Stimulated activated naive CD8-positive, alpha-beta T cell treated with anti-CD3 and anti-CD28 coated beads, Interleukin-15, Interleukin-2, amounts not matched to agents 100 ng/mL and 50 ng/mL, for 24 hours (primary cell): Measurements from ENCODE around the gene TMPRSS11F.

Experiments
- H3K27ac Mint-ChIP-seq: one replicate; pipeline ENCODE4 v1.8.0; 2021; ENCODE audit warnings: mild to moderate bottlenecking, mixed read lengths
- H3K27me3 Mint-ChIP-seq: one replicate; pipeline ENCODE4 v1.8.0; 2021; ENCODE audit warnings: mixed read lengths
- H3K36me3 Mint-ChIP-seq: one replicate; pipeline ENCODE4 v1.8.0; 2021; ENCODE audit warnings: low read depth, mixed read lengths
- H3K4me1 Mint-ChIP-seq: one replicate; pipeline ENCODE4 v1.8.0; 2021; ENCODE audit warnings: low read depth, mixed read lengths
- H3K4me3 Mint-ChIP-seq: one replicate; pipeline ENCODE4 v1.8.0; 2021; ENCODE audit warnings: mild to moderate bottlenecking, mixed read lengths
- H3K9me3 Mint-ChIP-seq: one replicate; pipeline ENCODE4 v1.8.0; 2021; ENCODE audit warnings: mixed read lengths

TMPRSS11F gene

GRCh38 chr4:68132342-68132741, 2.7 kb upstream of the TMPRSS11F start:
- no peaks in the 10 kb centered on the region for H3K27me3 Mint-ChIP-seq
- no peak overlapping the region for H3K27ac Mint-ChIP-seq
- no peak overlapping the region for H3K4me3 Mint-ChIP-seq
- H3K36me3 Mint-ChIP-seq, result no peaks in the 10 kb centered on the region
- no peaks in the 10 kb centered on the region for H3K4me1 Mint-ChIP-seq
- peaks cover 10% of the 10 kb centered on the region for H3K9me3 Mint-ChIP-seq

DNA sequence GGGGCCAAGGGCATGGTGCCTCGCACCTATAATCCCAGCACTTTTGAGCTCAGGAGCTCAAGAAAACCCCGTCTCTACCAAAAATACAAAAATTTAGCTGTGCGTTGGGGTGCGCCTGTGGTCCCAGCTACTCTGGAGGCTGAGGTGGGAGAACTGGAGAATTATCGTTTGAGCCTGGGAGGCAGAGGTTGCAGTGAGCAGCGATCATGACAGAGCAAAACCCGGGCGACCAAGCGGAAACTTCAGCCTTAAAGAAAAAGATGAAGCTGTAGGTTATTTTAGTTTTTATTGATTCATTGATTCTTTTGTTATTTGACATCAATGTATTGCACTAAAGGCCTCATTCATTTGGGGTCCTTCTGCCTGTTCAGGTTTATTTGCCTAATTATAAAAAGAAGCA, 5.4 kb downstream of the TMPRSS11F start:
- Mint-ChIP-seq H3K9me3 (peaks cover 5% of the 10 kb centered on the region), H3K4me1 (no peaks in the 10 kb centered on the region), H3K4me3 (no peak overlapping the region), H3K36me3 (no peaks in the 10 kb centered on the region), H3K27ac (no peak overlapping the region), H3K27me3 (no peaks in the 10 kb centered on the region)

DNA sequence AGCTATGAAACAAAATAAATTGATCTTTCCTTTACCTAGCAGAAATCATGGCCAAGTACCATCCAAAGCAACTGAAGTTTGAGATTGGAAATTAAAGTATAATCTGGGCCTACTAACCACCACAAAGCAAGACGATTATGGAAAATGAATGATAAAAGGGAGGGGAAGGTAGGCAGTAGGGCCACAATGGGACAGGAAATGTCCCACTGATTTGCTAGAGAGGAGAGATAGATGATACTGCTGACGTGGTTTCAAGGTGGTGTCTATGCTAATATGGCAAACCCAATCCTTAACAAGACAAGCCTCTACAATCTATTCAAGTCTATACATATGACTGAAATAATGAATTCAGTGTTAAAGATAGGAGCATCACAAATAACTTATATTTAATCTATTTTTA, 6.1 kb downstream of the TMPRSS11F start:
- Mint-ChIP-seq H3K9me3 (peaks cover 5% of the 10 kb centered on the region), H3K27ac (no peak overlapping the region), H3K27me3 (no peaks in the 10 kb centered on the region), H3K36me3 (no peaks in the 10 kb centered on the region), H3K4me1 (no peaks in the 10 kb centered on the region), H3K4me3 (no peak overlapping the region)

DNA sequence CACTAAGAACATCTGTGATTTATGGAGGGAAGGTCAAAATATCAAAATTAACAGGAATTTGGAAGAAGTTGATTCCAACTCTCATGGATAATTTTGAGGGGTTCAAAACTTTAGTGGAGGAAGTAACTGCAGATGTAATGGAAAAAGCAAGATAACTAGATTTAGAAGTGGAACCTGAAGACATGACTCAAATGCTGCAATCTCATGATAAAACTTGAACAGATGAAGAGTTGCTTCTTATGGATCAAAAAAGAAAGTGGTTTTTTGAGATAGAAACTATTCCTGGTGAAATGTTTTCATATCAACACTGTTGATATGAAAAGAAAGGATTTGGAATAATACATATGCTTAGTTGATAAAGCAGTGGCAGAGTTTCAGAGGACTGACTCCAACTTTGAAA, 9.7 kb downstream of the TMPRSS11F start:
- H3K27me3 Mint-ChIP-seq, result no peaks in the 10 kb centered on the region
- peaks cover 8% of the 10 kb centered on the region for H3K9me3 Mint-ChIP-seq
- no peak overlapping the region for H3K4me3 Mint-ChIP-seq
- H3K4me1 Mint-ChIP-seq, result no peaks in the 10 kb centered on the region
- H3K36me3 Mint-ChIP-seq, result no peaks in the 10 kb centered on the region
- H3K27ac Mint-ChIP-seq, result no peak overlapping the region

DNA sequence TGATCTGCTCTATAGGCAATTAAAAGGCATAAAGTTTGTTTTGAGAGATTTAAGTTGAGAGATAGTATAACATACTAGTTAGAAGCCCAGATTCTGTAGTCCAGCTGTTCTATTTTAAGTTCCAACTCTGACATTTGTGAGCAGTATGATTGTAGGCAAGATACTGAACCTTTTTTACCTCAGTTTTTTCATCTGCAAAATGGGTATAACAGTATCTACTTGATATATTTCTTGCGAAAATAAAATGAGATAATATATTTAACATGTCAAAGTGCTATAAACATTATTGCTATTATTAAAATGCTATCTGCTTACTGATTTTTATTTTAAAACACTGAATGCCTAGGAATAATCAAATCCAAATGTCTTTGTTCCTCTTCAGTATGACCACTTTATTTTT, 19.2 kb downstream of the TMPRSS11F start:
- no peak overlapping the region for H3K27ac Mint-ChIP-seq
- no peaks in the 10 kb centered on the region for H3K27me3 Mint-ChIP-seq
- no peak overlapping the region for H3K4me3 Mint-ChIP-seq
- no peaks in the 10 kb centered on the region for H3K4me1 Mint-ChIP-seq
- peaks cover 5% of the 10 kb centered on the region for H3K9me3 Mint-ChIP-seq
- H3K36me3 Mint-ChIP-seq, result no peaks in the 10 kb centered on the region

DNA sequence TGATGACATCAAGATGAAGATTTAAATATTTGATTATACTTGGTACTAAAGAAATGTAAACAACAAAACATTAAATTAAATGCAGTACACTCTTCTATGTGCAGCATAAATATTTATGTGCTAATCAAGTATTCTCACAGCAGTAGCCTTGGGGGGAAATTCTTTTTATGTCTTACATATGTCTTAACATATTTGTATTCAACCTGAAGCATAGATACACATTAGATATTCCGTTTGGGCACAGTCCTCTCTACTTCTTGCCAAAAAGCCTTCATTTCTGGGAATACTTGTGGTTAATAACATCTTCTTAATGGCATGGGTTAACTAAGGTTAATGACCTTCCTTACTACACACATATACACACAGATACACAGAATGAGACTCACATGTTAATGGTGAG, 19.8 kb downstream of the TMPRSS11F start:
- no peaks in the 10 kb centered on the region for H3K36me3 Mint-ChIP-seq
- no peak overlapping the region for H3K4me3 Mint-ChIP-seq
- H3K9me3 Mint-ChIP-seq, result peaks cover 5% of the 10 kb centered on the region
- no peaks in the 10 kb centered on the region for H3K27me3 Mint-ChIP-seq
- H3K4me1 Mint-ChIP-seq, result no peaks in the 10 kb centered on the region
- H3K27ac Mint-ChIP-seq, result no peak overlapping the region

DNA sequence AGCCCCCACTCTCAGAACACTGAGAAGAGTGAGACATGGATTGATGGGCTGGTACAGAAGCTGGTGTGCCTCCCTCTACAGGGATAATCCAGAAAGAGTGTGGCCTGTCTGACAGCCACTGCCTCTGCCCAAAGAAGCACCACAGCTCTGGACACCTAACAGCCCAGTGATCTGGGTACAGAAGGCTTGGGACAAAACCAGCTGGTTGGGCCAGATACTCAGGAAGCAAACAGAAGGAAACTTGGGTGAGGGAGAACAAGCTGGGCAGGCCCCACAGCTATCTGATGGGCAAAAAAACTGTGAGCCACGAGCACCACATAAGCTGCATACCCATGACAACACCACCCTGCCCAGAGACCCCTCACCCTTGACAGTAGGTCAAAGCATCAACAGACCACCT, 46.9 kb downstream of the TMPRSS11F start:
- Mint-ChIP-seq H3K4me3 (no peak overlapping the region), H3K27me3 (no peaks in the 10 kb centered on the region), H3K27ac (no peak overlapping the region), H3K36me3 (no peaks in the 10 kb centered on the region), H3K4me1 (no peaks in the 10 kb centered on the region), H3K9me3 (peaks cover 10% of the 10 kb centered on the region)

DNA sequence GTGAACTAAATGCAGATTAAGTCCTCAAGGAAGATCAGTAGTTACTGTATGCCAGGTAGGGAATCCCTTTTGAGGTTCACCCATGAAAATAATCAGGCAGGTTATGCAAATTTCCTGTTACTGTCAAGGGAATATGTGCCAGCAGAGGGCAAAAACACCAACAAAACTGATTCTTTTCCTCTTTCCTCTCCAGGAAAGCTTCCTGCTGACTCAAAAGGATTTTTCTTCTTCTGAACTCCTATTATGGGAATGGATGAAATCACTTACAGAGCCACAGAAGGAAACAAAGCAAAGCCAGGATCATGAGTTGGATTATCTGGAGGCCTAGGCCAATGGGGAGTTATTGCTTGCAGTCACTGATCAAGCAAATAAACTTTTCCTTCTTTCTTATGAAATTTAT, 49.7 kb downstream of the TMPRSS11F start:
- Mint-ChIP-seq H3K9me3 (no peaks in the 10 kb centered on the region), H3K27ac (no peak overlapping the region), H3K4me3 (no peak overlapping the region), H3K4me1 (no peaks in the 10 kb centered on the region), H3K36me3 (no peaks in the 10 kb centered on the region), H3K27me3 (no peaks in the 10 kb centered on the region)

- no peaks in the 10 kb centered on the region for H3K4me1 Mint-ChIP-seq
- H3K27me3 Mint-ChIP-seq, result no peaks in the 10 kb centered on the region
- no peak overlapping the region for H3K27ac Mint-ChIP-seq
- H3K9me3 Mint-ChIP-seq, result no peaks in the 10 kb centered on the region
- no peak overlapping the region for H3K4me3 Mint-ChIP-seq
- H3K36me3 Mint-ChIP-seq, result no peaks in the 10 kb centered on the region
Observed at GRCh38 chr4:68077737-68078136, 51.9 kb downstream of the TMPRSS11F start.

- Mint-ChIP-seq H3K4me3 (no peak overlapping the region), H3K36me3 (no peaks in the 10 kb centered on the region), H3K27ac (no peak overlapping the region), H3K27me3 (no peaks in the 10 kb centered on the region), H3K4me1 (no peaks in the 10 kb centered on the region), H3K9me3 (no peaks in the 10 kb centered on the region)
Observed at GRCh38 chr4:68077301-68077700, 52.4 kb downstream of the TMPRSS11F start.

DNA sequence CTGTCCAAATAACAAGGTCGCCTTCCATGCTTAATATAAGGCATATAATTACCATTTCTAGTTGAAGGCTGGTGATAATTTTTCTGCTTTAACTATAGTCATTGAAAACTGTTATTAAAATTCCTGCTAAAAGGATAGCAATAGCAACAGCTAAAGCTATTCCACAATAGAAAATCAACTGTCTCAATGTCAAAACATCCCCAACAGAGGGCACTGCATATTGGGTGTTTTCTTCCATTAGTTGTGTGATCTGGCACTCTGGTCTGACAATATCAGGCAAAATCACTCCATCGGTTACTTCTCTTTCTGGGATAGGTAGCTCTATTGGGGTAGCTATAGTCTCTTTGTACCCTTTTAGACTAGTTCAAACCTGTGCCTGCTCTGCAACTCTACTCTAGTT, 53.5 kb downstream of the TMPRSS11F start:
- Mint-ChIP-seq H3K27me3 (no peaks in the 10 kb centered on the region), H3K27ac (no peak overlapping the region), H3K36me3 (no peaks in the 10 kb centered on the region), H3K9me3 (no peaks in the 10 kb centered on the region), H3K4me3 (no peak overlapping the region), H3K4me1 (no peaks in the 10 kb centered on the region)

DNA sequence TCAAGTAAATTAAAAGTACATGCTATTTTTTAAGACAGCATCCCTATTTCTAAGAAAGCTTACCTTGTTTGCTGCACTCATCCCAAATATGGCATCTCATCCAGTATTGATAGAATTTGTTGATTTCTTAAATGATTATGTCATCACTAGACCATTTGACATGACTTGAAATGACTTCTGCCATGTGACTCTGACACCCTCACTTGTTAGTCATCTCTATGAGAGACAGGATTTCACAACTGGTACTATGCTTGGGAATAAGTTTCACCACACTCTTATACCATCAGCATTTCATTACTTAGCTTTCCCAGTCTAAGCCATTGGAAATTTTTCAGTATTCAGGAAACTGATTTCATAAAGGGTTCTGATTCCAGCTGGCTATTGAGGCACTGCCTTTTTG, 55.3 kb downstream of the TMPRSS11F start:
- Mint-ChIP-seq H3K4me3 (no peak overlapping the region), H3K36me3 (no peaks in the 10 kb centered on the region), H3K4me1 (no peaks in the 10 kb centered on the region), H3K27me3 (peaks cover under 1% of the 10 kb centered on the region), H3K9me3 (no peaks in the 10 kb centered on the region), H3K27ac (no peak overlapping the region)

- Mint-ChIP-seq H3K4me1 (no peaks in the 10 kb centered on the region), H3K27me3 (peaks cover 9% of the 10 kb centered on the region), H3K36me3 (no peaks in the 10 kb centered on the region), H3K9me3 (no peaks in the 10 kb centered on the region), H3K27ac (no peak overlapping the region), H3K4me3 (no peak overlapping the region)
Observed at GRCh38 chr4:68070302-68070701, 59.4 kb downstream of the TMPRSS11F start.

- H3K27me3 Mint-ChIP-seq, result peaks cover 4% of the 10 kb centered on the region
- H3K27ac Mint-ChIP-seq, result no peak overlapping the region
- no peak overlapping the region for H3K4me3 Mint-ChIP-seq
Observed at GRCh38 chr4:68062501-68062900, 67.2 kb downstream of the TMPRSS11F start.

GRCh38 chr4:68038272-68038671, 91.4 kb downstream of the TMPRSS11F start:
- no peaks in the 10 kb centered on the region for H3K36me3 Mint-ChIP-seq
- no peaks in the 10 kb centered on the region for H3K27me3 Mint-ChIP-seq
- no peaks in the 10 kb centered on the region for H3K4me1 Mint-ChIP-seq
- H3K9me3 Mint-ChIP-seq, result no peaks in the 10 kb centered on the region
- H3K27ac Mint-ChIP-seq, result no peak overlapping the region
- no peak overlapping the region for H3K4me3 Mint-ChIP-seq

More at GRCh38 chr4:68062501-68062900, 67.2 kb downstream of the TMPRSS11F start:
- Mint-ChIP-seq H3K4me1 (no peaks in the 10 kb centered on the region), H3K36me3 (no peaks in the 10 kb centered on the region), H3K9me3 (no peaks in the 10 kb centered on the region)

- H3K9me3 Mint-ChIP-seq, result no peaks in the 10 kb centered on the region
- no peaks in the 10 kb centered on the region for H3K4me1 Mint-ChIP-seq
- H3K36me3 Mint-ChIP-seq, result no peaks in the 10 kb centered on the region
- H3K27me3 Mint-ChIP-seq, result peaks cover 6% of the 10 kb centered on the region
- H3K27ac Mint-ChIP-seq, result no peak overlapping the region
- H3K4me3 Mint-ChIP-seq, result no peak overlapping the region
Observed at GRCh38 chr4:68021185-68021584, 108.5 kb downstream of the TMPRSS11F start.

GRCh38 chr4:68011684-68012083, 118.0 kb downstream of the TMPRSS11F start:
- Mint-ChIP-seq H3K4me1 (no peaks in the 10 kb centered on the region), H3K4me3 (no peak overlapping the region), H3K36me3 (no peaks in the 10 kb centered on the region), H3K9me3 (no peaks in the 10 kb centered on the region), H3K27me3 (no peaks in the 10 kb centered on the region), H3K27ac (no peak overlapping the region)
